SIG-M5 treated with dmso at 0.1 percent for 504 hours (cell line): Measurements from ENCODE around the gene TRERF1.

Source experiments
- DNase-seq: peaks from one replicate; lab custom pipeline; 2025; ENCODE audit not compliant: unreplicated experiment; lab: John Stamatoyannopoulos, UW

The TRERF1 gene

DNA sequence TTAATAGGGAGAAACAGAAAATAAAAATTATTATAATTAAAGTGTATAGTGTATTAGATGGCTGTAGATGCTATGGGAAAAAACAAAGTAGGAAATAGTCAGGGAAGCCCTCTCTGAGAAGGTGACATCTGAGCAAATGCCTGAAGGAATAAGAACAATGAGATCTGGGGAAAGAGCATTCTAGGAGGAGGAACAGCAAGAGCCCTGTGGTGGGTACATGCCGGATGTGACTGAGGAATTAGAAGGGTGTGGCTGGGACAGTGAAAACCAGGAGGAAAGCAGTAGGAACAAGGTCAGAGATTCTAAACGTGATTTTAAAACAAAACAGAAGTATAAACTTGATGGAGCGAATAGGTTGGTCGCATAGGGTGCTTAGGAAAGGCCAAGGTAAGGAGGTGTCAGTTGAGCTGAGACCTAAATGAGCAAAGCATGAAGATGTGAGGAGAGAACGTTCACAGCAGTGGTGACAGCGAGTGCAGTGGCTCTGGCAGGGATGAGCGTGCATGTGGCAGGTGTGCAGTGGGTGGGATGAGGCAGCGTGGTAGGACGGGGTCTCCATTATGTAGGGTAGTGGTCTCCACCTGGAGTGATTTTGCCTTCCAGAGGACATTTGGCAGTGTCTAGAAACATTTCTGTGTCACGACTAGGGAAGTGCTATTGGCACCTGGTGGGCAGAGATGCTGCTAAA, 137.0 kb downstream of the TRERF1 start:
- DNase-seq = no peak

DNA sequence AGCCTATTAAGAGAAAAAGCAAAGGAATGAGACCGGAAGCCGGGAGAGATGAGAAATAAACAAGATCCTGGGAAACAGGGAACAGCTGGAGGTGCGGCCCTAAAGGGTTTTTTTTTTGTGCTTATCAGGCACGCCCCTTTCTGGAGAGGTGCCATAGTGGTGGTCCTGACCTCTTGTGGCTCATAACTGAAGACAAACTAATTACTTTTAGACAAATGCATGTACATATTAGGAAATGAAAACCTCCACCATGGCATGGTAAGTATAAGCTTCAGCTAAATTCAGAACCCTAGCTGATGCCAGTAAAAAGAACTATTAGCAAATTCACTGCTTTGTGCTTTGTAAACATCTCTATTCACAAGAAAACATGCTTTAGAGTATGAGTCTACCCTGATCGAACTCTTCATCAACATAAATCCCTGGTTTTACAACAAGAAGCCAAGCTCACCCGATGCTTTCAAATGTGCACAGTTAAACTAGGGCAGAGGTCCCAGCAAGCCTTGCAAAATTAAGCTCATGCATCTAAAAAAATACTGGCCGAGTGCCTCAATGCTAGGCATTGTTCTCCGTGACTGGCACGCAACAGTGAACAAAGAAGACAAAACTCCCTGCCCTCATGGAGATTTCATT, 137.7 kb downstream of the TRERF1 start:
- no peak for DNase-seq

DNA sequence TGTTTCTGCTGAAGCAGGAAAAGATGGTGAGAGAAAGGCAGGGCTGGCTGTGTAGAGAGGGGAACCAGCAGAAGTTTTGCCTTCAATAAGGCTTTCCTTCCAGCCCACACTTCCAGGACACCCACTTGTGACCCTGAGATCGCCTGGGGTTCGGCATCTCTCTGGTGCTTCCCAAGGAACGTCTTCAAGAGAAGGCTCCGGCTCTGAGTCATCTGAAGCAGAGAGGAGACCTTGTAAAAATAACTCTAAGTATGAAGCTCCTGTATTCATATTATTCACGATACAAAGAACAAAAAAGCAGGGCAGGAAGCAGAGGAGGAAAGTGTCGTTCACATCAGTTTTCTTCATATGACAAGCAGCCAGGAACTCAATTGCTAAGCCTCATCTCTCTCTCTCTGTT, 138.7 kb downstream of the TRERF1 start:
- DNase-seq = no peak

DNA sequence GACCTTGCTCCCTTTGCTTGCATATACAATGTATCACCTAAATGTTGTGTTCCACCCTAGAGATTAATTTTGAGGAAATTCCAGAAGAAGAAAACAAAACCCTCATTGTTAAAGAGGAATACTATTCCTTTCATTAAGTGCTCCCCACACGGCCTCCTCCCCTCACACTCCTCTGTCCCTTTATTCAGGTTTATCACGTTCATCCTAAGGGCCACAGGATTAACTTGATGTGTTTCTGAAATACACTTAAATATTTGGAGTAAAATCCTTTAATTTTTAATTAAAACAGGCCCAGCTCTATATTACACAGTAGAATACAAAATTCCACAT, 144.6 kb downstream of the TRERF1 start:
- no peak for DNase-seq

DNA sequence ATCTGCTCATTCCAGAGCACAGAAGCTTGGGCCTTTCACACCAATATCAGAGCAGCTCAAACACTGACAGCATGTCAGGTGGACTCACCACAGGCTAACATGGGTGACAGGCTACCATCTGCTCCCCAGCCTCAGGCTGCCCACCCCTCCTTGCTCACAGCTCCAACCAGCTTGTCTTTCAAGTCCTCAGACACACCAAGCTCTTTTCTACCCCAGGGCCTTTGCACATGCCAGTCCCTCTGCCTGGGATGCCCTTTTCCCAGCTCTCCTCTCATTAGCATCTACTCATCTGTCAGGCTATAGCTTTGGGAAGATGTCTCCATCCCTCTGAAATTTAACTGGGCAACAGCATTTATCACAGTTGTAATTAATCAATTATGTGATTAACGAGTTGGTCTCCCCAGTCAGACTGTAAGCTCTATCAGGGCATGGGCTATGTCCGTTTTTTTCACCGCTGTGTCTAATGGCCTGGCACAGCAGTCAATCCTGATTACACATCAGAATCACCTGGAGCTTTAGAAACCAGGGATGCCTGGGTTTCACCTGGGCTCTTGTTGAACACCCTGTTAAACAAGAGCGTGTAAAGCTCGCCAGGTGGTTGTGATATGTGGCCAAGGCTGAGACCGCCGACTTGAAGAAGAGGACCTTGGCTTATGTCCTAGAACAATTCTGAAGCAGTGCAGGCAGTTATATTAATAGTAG, 145.1 kb downstream of the TRERF1 start:
- no peak for DNase-seq

DNA sequence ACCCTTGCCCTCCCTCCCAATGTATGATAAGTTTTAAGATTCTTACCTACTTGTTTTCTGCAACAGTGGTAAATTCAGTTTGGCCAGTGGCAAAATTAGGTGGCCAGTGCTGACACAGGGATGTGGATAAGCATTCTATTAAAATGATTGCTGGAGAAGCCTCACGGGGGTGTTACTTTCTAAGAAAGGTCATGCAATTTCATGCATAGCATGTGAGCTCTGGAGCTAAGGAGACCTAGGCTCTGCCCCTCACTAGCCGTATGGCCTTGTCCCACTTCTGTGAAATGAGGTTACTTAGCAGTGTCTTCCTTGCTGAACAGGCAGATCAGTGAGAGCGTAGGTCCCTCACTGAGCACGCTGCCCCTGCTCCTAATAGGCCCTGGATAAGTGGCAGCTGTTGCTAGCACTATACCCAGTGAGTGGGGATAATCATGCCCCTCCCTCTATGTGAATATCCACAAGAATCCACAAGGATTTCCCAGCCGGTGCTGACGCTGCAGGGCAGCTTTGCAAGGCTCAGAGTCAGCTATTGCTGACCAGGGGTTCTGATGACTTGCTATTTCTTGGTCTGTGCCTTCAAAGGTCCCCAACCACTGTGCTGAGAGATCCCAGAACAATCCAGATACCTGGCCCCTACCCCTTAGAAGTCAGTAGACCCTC, 147.5 kb downstream of the TRERF1 start:
- no peak for DNase-seq

DNA sequence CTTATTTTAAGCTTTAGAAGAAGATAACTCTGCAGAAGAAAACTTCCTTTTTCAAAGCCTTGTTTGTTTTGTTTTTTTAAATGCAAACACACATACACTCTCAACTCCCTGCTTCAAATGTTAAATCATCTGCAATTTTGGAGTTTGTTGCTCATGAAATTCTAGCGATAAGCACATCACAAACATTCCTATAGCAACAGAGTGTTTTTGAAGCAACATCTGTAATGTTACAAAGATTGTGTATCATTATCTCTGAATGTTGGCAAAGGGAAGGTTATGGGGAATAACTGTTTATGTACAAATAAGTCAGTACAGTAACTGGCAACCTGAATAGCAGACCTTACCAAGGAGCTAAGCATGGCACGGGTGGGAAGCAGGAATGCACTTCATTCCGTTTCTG, 149.3 kb downstream of the TRERF1 start:
- no peak for DNase-seq

DNA sequence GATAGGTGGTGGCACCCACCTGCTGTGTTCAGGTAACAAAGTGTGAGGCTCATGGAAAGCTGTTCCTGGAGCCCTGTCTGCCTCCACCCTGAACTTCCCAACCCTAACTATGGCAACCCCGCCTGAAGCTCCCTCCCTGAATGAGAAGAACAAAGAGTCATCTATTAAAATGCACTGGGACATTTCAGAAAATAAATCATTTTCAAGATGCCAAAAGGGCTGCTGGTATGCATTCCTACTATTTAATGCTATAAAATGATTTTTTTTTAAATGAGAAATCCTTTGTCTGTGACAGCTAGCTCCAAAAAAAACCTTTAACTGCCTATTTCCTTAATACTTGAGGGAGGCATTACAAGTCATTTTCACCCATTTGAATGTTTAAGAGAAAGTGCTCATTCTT, 149.7 kb downstream of the TRERF1 start:
- DNase-seq = no peak

DNA sequence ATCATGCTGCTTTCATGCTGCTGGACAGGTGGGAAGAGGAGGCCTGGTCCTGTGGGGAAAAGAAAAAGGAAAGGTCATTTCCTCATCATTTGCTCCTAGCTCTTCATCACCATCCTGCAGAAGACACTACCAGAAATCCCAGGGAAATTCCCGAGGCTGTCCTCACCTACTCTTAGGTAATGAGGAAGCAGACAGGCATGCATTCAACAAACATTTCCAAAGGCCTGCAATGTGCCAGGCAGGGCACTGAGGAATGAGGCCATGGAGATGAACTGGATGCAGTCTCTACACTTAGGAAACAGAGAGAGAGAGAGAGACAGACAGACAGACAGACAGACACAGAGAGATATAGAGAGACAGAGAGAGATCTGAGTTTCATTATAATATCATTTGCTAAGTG, 151.0 kb downstream of the TRERF1 start:
- DNase-seq = no peak

DNA sequence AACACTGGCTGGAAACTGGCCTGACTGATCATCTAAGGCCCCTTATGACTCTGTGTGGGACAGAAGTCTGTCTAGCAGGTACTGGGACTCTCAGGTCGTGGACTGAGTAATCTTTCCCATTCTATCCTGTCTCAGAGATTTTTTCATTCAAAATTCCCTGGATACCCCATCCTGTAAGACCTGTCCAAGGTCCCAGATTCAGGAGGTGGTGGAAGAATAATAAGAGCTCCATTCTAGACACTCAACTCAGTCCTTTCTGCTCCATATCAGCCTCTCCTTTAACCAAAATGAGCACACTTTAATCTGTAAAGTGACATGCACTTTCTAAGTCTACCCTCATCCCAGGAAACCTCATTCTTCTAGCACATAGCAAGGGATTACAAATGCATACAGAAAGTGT, 151.5 kb downstream of the TRERF1 start:
- DNase-seq = no peak

DNA sequence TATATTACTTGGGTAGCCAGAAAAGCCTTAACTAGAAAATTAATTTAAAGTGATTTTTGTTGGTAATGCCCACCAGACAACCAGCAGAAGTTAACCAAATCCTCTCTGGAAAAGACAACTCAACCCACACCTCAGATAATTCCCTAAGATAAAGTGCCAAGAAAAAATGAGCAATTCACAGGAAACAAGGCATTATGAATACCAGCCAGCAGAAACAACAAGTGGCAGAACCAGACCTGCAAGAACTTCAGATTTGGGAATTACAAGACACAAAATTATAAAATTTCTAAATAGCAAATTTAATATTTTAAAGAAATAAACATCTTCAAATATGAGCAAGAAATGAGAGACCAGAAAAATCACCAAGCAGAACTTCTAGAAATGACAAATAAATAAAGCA, 154.1 kb downstream of the TRERF1 start:
- DNase-seq = no peak

DNA sequence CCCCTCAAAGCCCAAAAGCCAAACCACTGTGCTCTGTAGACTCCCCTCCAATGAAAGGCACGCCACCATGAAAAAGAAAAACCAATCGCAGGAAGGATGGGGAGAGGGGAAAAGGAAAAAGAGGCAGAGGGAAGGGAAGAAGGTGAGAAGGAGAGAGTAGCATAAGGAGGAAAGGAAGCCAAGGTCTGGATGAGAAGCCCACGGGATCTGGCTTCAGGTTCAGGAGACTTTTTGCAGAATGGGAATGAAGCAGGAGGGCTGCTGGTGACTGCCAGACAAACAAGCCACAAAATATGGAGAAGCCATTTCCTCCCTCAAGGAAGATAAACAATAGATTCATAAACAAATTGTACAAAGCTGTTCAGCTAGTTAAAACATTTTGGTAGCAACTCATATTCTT, 155.1 kb downstream of the TRERF1 start:
- DNase-seq = no peak

DNA sequence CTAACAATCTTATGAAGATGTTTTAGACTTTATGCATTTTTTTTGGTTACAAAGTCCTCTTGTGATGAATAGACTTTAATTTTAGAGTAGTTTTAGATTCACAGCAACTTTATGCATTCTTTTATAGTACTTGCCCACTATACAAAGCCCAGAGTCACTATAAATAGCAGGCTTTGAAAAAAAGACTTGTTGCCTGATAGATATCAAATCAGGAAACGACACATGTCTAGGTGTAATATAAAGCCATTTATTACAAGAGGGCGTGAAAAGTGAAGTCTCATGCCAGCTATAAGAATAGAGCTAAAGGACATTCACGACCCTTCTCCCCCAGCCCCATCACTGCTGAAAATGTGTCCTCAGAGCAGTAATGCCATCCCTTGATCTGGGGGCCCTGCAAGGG, 156.0 kb downstream of the TRERF1 start:
- no peak for DNase-seq

DNA sequence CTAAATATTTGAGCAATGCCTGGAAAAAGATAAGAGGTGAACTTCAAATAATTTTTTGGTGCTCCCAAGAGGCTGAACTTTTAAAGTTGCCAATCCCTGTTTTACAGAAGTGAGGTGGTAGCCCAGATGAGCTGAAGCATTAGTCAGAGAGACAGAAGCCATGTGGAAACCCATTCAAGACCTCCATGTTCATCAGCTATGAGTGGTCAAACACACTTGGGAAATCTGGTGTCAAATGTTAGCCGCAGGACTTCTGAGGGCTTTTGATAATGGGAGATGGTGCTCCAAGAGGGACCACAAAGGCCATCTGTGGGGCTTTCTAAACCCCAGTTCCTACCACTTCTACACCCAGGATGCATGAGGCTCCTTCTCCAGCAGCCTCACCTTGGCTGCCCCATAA, 156.5 kb downstream of the TRERF1 start:
- DNase-seq = no peak

DNA sequence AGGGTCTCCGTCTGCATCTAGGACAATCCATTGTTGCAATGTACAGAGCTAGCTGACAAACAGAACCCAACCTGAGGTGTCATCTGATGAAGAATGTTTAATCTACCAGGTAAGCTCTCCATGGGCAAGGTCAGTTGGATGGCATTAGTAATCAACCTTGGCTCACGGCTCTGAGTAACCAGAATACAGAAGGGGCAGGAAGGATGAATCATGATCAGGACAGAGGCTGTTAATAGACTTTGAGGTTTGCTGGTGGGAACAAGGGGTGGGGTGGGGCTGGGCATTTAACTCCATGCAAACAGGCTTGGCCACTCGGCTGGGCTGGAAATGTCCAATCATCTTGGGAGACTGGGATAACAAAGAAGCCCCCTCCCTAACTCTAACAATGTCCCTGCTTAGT, 157.0 kb downstream of the TRERF1 start:
- no peak for DNase-seq

DNA sequence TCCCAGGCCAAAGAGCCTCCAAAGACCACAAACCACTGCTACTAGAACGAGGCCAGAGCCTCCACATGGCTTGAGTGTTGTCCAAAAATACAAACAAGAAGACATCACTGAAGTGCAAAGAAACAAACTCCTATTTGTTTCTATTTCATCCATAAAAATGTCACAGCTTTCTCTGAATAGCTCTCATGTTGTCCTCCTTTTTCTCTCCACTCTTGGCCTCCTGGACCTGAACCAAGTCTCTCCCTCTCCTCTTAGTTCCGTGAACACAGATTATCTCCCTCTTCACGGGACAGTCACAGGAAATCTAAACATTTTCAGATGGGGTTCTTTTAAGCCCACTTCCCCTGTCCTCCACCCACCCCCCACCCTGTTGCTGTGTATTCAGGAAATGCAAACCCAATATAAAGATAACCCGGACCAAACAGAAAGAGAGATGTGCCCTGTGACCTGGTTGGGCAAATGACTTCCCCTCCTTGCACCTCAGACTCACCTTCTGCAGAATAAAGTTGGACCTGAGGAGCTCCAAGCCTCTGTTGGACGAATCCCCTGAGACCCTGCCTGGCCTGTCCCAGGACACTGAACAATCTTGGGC, 158.2 kb downstream of the TRERF1 start:
- no peak for DNase-seq

DNA sequence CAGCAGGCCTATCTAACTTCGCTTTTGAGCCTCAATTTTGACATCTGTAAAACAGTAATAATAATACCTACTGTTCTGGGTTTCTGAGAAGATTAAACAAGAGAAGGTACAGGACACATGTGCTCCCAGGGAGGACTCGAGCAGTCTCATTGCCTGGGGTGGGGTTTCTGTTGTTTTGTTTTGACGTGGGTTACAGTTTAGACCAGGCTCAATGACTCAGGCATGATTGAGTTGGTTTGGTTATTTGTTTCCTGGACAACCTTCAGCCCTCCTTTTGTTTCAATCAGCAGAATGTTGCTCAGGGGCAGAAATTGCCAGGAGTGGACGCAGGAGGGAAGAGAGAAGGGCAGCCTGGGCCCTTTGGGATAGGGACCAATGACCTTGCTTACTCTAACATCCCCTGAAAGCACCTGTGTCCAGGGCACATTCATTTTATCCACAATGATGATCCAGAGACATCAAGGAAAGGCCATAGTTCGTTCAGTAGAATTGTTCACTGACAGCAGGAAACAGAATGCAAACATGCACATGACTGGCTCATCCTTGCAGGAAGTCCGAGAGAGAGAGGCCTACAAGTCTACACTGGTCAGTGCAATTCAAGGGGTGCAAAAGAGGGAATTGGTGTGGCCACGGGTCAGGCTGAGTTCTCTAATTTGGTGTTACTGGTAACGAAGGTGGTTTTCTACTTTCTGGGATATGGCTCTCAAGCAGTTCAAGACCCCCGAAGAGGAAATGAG, 159.6 kb downstream of the TRERF1 start:
- no peak for DNase-seq

DNA sequence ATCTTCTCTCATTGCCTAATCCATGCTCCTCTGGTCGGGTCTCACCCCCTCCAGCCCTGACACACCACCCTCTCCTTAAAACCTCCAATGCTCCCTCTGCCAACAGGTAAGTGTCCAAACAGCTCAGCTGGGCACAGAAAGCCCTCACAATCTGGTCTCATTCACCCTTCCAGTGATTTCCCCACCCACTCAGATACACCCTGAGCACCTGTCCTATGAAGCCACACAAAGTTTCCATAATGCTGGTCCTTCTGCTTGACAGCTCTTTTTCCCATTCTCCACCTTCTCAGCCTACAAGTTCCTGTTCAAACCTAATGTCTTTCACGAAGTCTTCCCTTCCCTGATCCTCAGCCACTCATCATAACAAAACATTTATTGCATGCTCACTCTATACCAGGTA, 164.0 kb downstream of the TRERF1 start:
- no peak for DNase-seq

DNA sequence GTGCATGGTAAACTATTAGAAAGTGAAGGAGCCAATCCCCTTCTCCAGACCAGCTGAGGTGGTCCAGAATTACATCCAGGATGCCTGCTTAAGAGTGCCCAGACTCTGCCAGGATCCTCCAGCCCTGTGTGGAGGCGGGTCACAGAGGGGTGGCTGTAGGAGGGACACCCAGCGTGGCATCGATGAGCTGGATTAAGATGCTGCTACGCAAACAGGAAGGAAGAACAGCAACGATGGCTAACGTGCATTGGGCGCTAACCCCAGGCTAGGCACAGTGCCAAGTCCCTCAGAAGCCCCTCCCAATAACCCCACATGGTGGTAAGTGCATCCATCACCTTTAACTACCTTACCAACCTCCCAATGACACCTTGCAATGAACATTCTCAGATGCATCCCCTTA, 170.2 kb downstream of the TRERF1 start:
- DNase-seq = no peak

DNA sequence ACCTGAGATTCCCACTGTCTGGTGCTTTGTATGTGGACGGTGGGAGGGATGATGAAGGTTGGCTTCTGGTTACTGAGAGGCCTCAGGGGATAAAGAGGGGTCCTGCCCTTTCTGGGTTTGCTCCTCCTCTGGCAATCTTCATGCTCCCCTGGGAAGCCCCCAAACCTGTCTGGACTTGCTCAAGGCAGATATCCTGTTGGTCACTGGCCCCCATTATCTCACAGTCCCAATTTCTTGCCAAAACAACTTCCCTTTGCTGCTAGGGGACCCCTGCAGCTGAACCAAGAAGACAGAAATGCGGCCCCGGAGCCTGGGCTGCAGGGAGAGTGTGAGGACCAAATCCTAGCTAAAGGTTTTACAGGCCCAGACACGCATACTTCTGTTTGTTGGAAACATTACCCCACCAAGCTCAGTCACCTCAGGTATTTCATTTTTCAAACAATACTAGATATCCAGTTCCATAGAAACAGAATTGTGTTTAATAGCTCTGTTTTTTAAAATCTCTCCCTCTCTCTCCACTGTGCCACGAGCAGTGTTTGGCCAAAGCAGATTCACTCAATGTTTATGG, 170.7 kb downstream of the TRERF1 start:
- DNase-seq = no peak
